NCI-H524 (cell line): ENCODE data around the gene DDB1.

ENCODE experiments used
- DNase-seq, 2 experiments: peaks; one replicate each; lab custom pipeline; 2025; lab: John Stamatoyannopoulos, UW

The DDB1 gene

DNA sequence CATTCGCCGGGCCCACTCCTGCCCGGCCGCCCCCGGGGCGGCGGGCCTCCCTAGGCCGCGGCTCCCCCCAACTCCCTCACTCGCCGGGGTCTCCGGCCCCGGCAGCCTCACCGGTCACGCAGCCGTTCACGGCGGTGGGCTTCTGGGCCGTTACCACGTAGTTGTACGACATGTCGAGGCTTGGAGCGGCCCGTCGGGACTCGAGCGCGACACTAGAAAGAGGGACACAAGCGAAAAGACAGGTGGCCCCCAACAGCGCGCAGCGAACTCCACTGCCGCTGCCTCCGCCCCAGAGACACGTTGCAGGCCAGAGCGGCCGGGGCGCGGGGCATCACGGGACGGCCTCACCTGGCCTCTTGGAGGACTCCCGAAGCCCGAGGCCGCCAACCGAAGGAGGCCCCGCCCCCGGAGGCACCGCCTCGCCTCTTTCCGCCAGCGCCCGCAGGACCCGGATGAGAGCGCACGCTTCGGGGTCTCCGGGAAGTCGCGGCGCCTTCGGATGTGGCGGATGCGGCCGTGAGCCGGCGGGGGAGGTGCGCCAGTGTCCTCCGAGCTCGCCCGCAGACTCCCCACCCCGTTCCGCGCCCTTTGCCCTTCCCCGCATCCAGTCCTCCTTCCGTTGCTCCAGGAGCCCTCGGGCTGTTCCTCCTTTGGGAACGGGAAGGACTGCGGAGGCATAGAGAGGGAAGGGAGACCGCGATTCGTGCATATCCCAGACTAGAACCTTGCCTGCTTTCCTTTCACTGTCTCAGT lies at the start of gene DDB1, which contains the start of gene TKFC:
TSS of gene DDB1 (minus strand) at position 309 of the 753 bp plus-strand sequence. CDS start at position 172, 137 bp downstream.
TSS of gene TKFC (plus strand) at position 432 of the 753 bp plus-strand sequence. CDS start 1,501 bp downstream, outside the sequence.
- peak; percentile 86 to 90 for DNase-seq

DNA sequence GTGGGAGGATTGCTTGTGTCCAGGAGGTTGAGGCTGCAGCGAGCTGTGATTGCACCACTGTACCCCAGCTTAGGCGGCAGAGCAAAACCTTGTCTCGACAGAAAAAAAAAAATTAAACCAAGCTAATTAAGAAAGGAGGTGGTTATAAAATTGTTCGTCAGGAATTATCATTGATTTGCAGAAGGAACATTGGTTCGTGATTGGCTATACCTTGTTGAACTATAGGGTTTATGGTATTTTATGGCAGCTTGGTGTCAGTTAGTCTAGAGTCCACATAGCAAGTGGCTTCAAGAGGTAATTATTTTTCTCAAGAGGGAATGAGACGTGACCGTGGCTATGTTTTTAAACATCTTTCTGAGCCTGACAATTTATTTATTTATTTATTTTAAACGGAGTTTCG lies 48.0 kb upstream of the DDB1 start:
- no peak for DNase-seq

DNA sequence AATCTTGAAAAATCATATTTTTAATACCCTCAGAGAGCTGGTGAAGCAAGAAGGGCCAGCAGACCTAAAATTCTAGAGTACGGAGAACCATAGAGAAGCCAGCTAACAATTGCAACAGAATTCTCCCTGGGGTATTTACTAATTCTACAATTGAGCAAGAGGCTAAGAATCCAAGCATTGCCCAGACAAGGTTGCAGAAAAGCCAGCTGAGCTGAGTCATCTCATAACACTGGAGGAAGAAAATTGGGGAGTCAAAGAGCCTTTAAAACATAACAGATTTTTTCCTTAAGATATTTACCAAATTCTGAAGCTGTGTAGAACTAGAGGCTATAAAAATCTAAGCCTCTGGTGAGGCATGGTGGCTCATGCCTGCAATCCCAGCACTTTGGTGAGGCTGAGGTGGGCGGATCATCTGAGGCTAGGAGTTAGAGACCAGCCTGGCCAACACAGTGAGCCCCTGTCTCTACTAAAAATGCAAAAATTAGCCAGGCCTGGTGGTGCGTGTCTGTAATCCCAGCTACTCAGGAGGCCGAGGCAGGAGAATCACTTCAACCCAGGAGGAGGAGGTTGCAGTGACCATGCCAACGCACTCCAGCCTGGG lies 45.9 kb upstream of the DDB1 start:
- DNase-seq: no peak

DNA sequence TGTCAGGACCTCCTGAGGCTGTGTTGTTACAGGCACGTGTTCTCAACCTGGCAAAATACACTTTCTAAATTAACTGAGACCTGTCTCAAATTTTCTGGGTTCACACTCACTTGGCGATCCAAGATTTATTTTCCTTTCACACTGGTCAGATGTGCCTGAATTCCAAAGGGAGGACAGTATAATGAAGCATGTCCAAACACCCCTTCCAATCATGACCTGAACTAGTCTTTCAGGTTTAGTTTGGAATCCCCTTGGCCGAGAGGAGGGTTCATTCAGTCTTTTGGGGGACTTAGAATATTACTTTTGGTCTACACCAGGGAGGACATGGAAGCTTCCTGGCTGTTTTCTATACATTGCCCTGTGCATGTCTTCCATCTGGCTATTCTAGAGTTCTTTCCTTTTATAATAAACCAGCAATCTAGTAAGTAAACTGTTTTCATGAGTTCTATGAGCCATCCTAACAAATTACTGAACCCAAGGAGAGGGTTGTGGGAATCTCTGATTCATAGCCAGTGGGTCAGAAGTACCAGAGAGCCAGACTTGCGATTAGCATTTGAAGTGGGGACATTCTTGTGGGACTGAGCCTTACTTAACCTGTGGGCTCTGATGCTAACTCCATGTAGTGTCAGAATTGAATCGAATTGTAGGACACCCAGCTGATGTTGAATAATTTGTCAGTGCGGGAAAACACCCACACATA lies 44.7 kb upstream of the DDB1 start:
- DNase-seq: no peak

DNA sequence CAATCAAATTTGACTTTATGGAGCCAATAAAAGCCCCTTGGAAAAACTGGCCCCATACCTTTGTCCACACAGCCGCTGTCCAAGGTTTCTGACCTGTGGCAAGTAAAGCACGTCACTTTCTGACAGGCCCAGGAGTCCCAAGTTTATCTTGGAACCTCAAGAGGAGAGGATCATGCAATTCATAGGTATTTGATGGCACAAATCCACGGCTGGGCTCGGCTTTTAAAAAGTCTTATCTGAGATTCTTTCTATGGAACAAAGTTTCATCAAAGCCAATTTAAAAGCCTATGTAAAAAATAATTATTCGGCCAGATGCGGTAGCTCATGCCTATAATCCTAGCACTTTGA lies 42.8 kb upstream of the DDB1 start:
- DNase-seq: no peak

DNA sequence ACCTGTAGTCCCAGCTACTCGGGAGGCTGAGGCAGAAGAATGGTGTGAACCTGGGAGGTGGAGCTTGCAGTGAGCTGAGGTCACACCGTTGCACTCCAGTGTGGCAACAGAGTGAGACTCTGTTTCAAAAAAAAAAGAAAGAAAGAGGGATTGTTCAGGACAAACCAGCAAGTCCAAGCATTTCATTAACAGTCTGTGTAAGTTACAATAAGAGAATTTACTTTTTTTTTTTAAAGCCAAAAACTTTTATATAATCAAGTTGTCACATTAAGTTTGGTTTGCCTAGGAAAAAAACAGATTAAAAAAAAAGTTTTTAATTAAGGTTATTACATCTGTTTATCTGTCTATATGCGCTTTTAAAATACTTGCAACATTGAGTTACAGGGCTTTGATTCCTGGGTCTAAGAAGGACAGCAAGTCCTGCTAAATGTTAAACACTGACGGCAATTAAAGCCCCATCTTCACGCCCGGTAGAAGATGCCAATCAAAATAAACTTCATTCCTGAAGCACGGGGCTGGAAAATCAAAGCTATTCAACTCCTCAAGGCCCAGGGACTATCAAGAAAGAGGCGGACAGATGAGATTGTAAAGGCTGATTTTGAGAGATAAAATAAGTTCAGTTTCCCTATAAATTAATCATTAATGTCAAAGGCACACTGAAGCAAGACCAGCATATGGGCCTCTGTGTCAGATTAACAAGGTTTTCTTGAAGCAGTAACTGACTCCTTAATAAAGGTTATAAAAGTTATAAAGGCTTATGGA lies 39.9 kb upstream of the DDB1 start:
- DNase-seq: no peak

DNA sequence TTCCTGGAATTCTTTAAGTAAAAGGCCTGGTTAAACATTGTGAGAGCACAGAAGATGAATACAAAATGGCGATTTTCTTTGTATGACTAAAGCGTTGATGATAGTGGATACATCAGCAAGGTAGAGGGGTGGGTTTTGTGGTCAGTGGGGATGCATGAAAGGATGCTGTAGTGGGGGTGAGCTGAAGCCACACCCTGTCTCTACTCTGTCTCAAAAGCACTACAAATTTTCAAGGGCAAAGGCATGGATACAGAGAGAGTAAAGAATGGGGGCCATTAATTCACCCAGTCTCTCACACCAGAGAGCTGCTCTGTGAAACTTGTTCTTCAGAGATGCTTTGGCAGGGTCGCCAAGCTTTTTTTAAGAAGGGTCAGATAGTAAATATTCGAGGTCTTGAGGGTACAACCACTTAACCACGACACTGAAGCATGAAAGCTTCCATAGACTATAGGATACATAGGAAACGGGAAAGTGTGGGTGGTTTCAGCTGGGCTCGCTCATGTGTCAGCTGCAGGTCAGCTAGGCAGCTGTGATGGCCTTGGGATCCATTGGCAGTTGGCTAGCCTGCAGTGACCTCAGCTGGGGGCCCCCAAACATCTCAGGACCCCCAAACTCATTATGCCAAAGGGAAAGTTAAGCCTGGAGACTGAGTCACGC lies 37.6 kb upstream of the DDB1 start:
- DNase-seq: no peak

DNA sequence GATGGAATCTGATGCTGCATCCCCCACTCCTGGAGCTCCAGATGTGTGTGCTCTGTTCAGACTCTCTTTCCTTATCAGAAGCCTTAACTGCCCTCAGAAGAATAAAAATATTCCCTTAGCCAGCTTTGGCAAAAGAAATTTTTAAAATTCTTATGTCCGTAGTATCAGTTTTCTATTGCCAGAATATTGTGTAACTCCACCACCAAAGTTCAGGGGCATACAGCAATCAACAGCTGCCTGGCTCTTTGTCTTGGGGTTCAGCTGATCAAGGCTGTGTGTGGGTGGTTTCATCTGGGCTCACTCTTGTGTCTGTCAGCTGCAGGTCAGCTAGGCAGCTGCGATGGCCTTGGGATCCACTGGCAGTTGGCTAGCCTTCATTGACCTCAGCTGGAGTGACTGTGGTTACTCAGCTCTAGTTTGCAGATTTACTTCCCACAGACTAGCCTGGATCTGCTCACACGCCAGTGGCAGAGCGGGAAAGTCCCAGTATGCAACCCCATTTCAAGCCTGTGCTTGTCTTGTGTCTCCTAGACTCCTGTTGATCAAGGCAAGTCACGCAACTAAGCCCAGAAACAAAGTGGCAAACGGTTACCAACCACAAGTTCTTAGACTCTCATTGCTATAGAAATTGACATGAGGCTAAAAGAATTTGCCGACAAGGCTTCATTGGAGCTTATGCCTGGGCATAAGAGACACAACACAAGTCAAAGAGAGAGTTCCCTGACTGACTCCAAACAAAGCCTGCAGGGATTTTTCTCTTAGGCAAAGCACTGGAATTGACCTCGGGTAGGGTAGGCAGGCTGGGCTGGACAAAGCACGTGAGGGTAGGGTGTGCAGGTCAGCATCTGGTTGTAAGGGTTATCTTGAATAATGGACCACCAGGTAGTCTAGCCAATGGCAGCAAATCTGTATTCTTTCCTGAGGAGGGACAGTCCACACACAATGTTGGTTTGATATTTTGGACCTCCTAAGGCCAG lies 36.8 kb upstream of the DDB1 start:
- no peak for DNase-seq

DNA sequence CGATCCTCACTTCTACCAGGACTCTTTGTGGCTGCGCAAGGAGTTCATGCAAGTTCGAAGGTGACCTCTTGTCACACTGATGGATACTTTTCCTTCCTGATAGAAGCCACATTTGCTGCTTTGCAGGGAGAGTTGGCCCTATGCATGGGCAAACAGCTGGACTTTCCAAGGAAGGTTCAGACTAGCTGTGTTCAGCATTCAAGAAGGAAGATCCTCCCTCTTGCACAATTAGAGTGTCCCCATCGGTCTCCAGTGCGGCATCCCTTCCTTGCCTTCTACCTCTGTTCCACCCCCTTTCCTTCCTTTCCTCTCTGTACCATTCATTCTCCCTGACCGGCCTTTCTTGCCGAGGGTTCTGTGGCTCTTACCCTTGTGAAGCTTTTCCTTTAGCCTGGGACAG lies 35.7 kb upstream of the DDB1 start:
- no peak for DNase-seq

DNA sequence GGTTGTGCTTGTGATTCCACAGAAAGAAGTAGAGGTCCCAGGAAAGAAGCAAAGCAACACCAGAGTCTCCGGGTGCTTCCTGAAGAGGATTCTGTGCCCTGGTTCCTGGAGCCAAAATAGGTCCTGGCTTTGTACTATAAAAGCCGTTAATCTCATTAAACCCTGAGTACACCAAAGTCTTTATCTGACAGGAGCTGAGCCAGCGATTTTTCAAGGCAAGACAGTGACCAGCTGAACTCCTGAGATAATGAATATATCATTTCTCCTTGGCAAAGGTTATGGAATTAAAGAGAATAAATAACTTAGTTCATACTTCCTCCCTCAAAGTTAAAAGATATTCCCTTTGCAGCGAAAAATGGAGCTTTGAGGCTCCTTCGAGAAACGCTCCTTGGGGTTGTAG lies 34.5 kb upstream of the DDB1 start:
- DNase-seq: no peak

DNA sequence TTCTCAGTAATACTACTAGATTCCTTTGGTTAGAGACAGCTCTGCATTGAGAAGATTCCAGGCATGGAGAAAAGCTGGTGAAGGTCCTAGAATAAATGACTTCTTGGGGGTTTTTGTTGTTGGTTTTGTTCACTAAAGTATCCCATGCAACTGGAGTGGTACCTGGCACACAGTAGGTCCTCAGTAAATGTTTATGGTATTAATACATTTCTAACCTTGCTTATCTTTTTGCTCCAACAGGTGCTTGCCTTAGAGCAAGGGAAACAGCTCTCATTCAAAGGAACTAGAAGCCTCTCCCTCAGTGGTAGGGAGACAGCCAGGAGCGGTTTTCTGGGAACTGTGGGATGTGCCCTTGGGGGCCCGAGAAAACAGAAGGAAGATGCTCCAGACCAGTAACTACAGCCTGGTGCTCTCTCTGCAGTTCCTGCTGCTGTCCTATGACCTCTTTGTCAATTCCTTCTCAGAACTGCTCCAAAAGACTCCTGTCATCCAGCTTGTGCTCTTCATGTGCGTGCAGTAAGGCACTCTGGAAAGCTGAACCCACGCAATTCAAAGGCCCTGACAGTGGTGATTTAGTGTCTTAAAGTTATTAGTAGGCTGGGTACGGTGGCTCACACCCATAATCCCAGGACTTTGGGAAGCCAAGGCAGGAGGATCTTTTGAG lies 31.2 kb upstream of the DDB1 start:
- no peak for DNase-seq

DNA sequence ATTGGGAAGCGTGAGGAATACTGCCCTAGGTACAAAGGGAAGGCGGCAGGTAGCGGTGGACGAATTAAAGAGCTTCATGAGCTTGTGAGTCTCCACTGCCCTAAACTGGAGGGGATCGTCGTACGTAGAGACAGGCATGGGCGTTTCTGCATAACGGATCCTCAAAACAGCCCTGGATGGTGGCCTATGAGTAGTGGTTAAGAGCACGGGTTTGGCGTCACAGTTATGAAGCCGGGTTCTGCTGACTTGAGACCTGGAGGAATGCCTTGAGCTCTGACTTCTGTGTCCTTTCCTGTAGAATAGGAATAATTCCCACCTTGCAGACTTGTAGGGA lies 29.6 kb upstream of the DDB1 start:
- DNase-seq: peak in 1 of 2 experiments; percentile 35

DNA sequence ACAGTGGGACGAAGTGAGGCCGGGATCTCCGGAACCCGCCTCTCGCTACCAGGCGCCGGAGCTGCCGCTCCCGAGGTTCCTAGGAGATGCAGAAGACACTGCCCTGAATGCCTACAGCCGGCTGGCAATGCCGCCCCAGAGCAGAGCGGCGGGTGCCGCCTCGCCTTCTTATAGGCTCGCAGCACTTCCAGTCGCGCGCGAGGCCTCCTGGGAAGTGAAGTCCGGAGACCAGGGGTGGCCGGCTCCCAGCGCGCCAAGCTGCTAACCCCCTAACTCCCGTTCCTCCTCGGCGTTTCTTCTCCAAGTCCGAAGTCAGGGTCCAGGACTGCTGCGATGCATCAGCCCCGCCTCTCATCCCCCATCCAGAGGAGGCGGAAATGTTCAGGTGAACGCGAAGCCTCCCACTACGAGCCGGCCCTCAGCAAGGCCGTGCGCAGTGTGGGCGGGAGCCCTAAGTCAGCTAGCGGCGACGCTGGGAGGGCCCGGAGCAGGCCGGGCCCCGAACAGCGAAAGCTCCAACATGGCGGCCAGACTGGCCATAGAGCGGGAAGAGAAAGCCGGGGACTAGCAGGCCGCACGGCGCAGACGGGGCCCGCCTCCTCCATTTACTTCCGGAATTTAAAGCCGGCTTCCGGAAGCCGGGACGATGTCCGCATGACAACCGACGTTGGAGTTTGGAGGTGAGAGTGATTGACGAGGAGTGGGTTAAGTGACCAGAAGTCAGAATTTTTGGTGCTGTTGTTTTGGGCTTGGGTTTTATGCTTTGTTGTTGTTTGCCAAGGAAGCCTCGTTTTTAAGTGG lies 29.0 kb upstream of the DDB1 start, which contains the start of the genes CYB561A3 and TMEM138:
TSS of gene CYB561A3 (minus strand) at position 142 of the 801 bp plus-strand sequence. CDS start 5,169 bp downstream, outside the sequence.
TSS of gene TMEM138 (plus strand) at position 634 of the 801 bp plus-strand sequence. CDS start 2,017 bp downstream, outside the sequence.
- peak; percentile 83 to 92 for DNase-seq

DNA sequence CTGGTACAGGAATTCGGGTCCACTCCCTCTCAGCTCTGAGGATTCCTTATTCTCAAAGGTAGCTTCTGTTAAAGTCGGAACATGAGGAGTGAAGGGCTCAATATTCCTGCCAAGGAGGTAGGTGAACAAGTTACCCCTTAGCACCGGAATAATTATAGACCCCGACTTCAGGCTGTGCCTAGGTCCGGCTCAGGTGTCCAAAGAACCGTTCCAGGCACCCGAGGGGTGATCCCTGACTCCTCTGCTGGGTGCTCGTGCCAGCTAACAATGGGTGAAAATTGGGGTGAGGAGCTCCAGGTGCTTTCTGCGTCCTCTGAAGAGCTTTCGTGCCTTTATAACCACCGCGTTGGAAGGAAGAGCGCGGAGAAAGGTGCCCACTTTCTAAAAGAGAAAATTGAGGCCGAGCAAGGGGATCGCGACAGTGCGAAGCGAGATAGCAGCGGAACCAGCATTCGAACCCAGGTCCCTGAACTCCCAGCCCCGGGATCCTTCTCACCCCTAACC lies 28.4 kb upstream of the DDB1 start:
- peak in 1 of 2 experiments; percentile 12 for DNase-seq

DNA sequence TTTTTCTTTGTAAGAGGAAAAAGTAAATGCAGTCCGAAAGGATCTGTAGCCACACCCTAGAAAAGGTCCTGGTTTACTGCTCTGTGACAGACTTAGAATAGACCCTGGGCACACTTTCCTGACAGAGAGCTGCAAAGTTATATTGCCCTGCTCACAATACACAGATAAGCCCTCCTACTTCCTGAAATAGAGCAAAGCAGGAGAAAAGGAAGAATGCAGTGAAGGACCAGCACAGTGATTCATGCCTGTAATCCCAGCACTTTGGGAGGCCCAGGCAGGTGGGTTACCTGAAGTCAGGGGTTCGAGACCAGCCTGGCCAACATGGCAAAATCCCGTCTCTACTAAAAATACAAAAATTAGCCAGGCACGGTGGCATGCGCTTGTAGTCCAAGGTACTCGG lies 26.6 kb upstream of the DDB1 start:
- no peak for DNase-seq

DNA sequence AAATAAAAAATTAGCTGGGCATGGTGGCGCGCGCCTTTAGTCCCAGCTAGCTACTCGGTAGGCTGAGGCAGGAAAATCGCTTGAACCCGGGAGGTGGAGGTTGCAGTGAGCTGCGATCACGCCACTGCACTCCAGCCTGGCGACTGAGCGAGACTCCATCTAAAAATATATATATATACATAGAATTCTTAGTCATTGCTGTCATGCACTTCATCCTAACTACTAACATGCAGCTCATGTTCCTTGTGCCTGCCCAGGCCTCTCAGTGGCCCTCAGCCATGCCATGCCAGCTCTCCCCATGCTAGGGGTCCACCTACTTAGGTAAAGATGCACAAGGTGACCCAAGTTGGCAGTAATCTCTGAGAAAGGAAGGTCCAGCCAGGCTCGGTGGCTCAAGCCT lies 25.7 kb upstream of the DDB1 start:
- no peak for DNase-seq

DNA sequence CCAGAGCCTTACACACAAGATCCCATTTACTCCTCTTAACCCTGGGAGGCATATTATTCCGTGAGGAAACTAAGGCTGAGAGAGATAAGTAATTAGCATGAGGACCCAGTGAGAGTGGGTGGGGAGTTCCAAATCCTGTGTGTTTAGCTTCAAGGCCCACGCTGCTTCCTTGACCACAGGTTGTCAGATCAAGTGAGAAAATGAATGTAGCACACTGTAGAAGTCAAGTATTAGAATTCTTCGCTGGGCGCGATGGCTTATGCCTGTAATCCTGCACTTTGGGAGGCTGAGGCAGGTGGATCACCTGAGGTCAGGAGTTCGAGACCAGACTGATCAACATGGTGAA lies 25.0 kb upstream of the DDB1 start:
- DNase-seq: no peak

DNA sequence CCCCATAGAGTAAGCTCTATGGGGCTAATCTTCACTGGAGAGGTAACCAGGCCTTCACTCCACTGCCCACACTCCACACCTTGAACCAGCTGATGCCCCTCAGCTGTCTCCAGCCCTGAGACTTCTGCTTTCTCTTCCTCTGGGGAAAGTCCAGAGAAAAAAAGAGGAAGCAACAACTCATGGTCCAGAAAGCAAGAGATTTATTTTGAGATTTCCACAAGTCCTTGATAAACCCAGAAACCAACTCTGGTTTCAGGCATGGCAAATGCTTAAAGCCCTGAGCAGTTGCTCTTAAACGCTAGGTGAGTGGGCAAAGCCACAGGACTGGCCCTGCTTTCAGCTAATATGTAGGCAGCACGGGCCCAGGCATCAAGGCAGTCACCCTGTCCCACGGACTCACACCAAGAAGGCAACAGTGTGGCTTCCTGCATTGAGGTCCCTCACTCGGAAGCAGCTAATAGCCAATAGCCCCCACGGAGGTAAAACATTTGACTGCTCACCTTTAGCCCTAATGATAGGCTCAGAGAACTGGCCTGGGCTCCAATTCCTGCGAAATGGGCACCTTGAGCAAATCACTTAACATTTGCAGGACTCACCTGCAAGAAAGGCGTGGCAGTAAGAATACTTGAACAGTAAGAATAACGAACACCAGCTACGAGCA lies 24.5 kb upstream of the DDB1 start:
- DNase-seq: no peak
